Endothelial cell of umbilical vein (primary cell): ENCODE data around the gene HYLS1. TPM values are rescaled to one million over a fixed set of nuclear protein-coding genes. Genes with fewer than 3 reads are reported as not detected.

Experiments used
- BruUV-seq: library from RNA; stranded (reverse); fragments of 400-500 nt; replicated peaks from 2 replicates; lab custom pipeline; 2021; lab: Mats Ljungman, UMichigan
- CTCF ChIA-PET: fragments of 300-600, 350-600 bp; sonication (Branson Sonifier 250); formaldehyde crosslinking; loops from one replicate; lab custom pipeline; 2021; ENCODE audit warnings: antibody characterized with exemption, inconsistent platforms; lab: Charles Lee
- POLR2A ChIA-PET: fragments of 300-600, 350-600 bp; sonication (Branson Sonifier 250); formaldehyde crosslinking; loops from one replicate; lab custom pipeline; 2021; ENCODE audit warnings: antibody characterized with exemption, inconsistent platforms; lab: Charles Lee
- DNase-seq: peaks from one replicate; pipeline ENCODE4 v3.0.0-alpha.2; 2011; ENCODE audit warnings: low read depth, low spot score
- FAIRE-seq: peaks from 2 replicates; lab custom pipeline; 2011; peaks lifted over from hg19 to GRCh38; lab: Jason Lieb, UNC
- H2AFZ ChIP-seq: 2 replicates; pipeline ENCODE4 v1.6.0; 2012; ENCODE audit warnings: low read depth, low read length, control low read depth, inconsistent platforms
- H3K27ac ChIP-seq: 2 replicates; pipeline ENCODE4 v1.5.1; 2011; ENCODE audit warnings: low read depth, mild to moderate bottlenecking, control low read depth, low read length, moderate library complexity; ENCODE audit not compliant: insufficient read depth
- H3K27me3 ChIP-seq, 2 experiments: 2 replicates each; pipeline versions ENCODE4 v1.6.0 to v1.6.1; 2011; ENCODE audit warnings: low read length in 2 of 2, mixed read lengths in 1 of 2; ENCODE audit not compliant: control insufficient read depth in 2 of 2, insufficient read depth in 2 of 2
- H3K36me3 ChIP-seq, 2 experiments: 2 replicates in 1 of 2; 3 replicates in 1 of 2; pipeline ENCODE4 v1.5.1; 2011; ENCODE audit warnings: low read length in 2 of 2, mild to moderate bottlenecking in 1 of 2, moderate library complexity in 1 of 2; ENCODE audit not compliant: control insufficient read depth in 2 of 2, insufficient read depth in 2 of 2; ENCODE audit errors: extremely low read depth in 1 of 2
- H3K4me1 ChIP-seq: 3 replicates; pipeline ENCODE4 v1.5.1; 2011; ENCODE audit warnings: mild to moderate bottlenecking, low read length; ENCODE audit not compliant: control insufficient read depth, insufficient read depth; ENCODE audit errors: extremely low read depth
- H3K4me2 ChIP-seq: 2 replicates; pipeline ENCODE4 v1.6.1; 2011; ENCODE audit warnings: low read length, control low read depth, mixed read lengths; ENCODE audit not compliant: insufficient read depth
- H3K4me3 ChIP-seq, 3 experiments: fragments of 200-600 bp in 1 of 3; sonication (generic), shearing (Covaris generic) in 1 of 3; replicated peaks in 1 of 3; 2 replicates each; pipeline ENCODE4 v1.5.1; 2011 to 2016; ENCODE audit warnings: control low read depth in 3 of 3, low read length in 3 of 3, mild to moderate bottlenecking in 2 of 3, inconsistent platforms in 1 of 3, low read depth in 1 of 3, moderate library complexity in 1 of 3; ENCODE audit not compliant: insufficient read depth in 1 of 3
- H3K79me2 ChIP-seq: 2 replicates; pipeline ENCODE4 v1.6.0; 2012; ENCODE audit warnings: low read length, inconsistent platforms; ENCODE audit not compliant: control insufficient read depth, insufficient read depth
- H3K9ac ChIP-seq: replicated peaks from 2 replicates; pipeline ENCODE3; 2011; ENCODE audit warnings: low read length, control low read depth; ENCODE audit not compliant: insufficient read depth; ENCODE audit errors: extremely low read depth
- H3K9me1 ChIP-seq: replicated peaks from 3 replicates; pipeline ENCODE4 v1.6.0; 2011; ENCODE audit warnings: mild to moderate bottlenecking, low read length; ENCODE audit not compliant: control insufficient read depth, insufficient read depth; ENCODE audit errors: extremely low read depth
- H3K9me3 ChIP-seq: replicated peaks from 2 replicates; pipeline ENCODE4 v1.5.1; 2012; ENCODE audit warnings: low read length, inconsistent platforms; ENCODE audit not compliant: control insufficient read depth, insufficient read depth
- H4K20me1 ChIP-seq: replicated peaks from 2 replicates; pipeline ENCODE3; 2011; ENCODE audit warnings: mild to moderate bottlenecking, low read length; ENCODE audit not compliant: control insufficient read depth, insufficient read depth; ENCODE audit errors: extremely low read depth
- CTCF ChIP-seq, 2 donors: IDR thresholded peaks; 1 replicate in 1 of 2; 2 replicates in 1 of 2; pipeline ENCODE4 v1.5.1; 2011; ENCODE audit warnings: low read length in 2 of 2, mild to moderate bottlenecking in 2 of 2, moderate library complexity in 2 of 2, control low read depth in 1 of 2, inconsistent platforms in 1 of 2, low read depth in 1 of 2; ENCODE audit not compliant: insufficient read depth in 1 of 2; ENCODE audit errors: extremely low read depth in 1 of 2
- EZH2 ChIP-seq: IDR thresholded peaks from 2 replicates; pipeline ENCODE4 v1.6.1; 2012; ENCODE audit warnings: borderline replicate concordance, low read depth, mild to moderate bottlenecking, moderate library complexity, low read length, inconsistent platforms; ENCODE audit not compliant: severe bottlenecking
- FOS ChIP-seq: IDR thresholded peaks from 2 replicates; pipeline ENCODE4 v1.6.1; 2011; ENCODE audit warnings: mild to moderate bottlenecking, low read length, moderate library complexity, borderline replicate concordance; ENCODE audit not compliant: insufficient read depth
- GATA2 ChIP-seq: IDR thresholded peaks from 2 replicates; pipeline ENCODE4 v1.7.0; 2011; ENCODE audit warnings: low read depth, mild to moderate bottlenecking, moderate library complexity, mixed read lengths, low read length; ENCODE audit not compliant: insufficient read length, insufficient read depth
- JUN ChIP-seq: IDR thresholded peaks from 2 replicates; pipeline ENCODE4 v1.6.1; 2011; ENCODE audit warnings: borderline replicate concordance, low read depth; ENCODE audit not compliant: insufficient read length, insufficient read depth
- MYC ChIP-seq: IDR thresholded peaks from one replicate; pipeline ENCODE4 v1.6.1; 2011; ENCODE audit warnings: mild to moderate bottlenecking, low read depth, low read length
- POLR2A ChIP-seq: IDR thresholded peaks from 2 replicates; pipeline ENCODE4 v1.6.1; 2012; ENCODE audit warnings: low read depth, mild to moderate bottlenecking, control low read depth, low read length
- POLR2AphosphoS5 ChIP-seq: IDR thresholded peaks from 2 replicates; pipeline ENCODE4 v1.6.1; 2012; ENCODE audit warnings: low read depth, mild to moderate bottlenecking, control low read depth, low read length, moderate library complexity; ENCODE audit not compliant: insufficient read depth
- dilution Hi-C: fragments of 300-500 bp; cut with MboI; formaldehyde crosslinking; loops from one replicate; pipeline ENCODE4 v1.15.0; 2019; ENCODE audit warnings: low sequenced_read_pairs; ENCODE audit not compliant: extremely low pct_ligation_motif_present
- intact Hi-C: fragments of 100-400 bp; cut with micrococcal nuclease; formaldehyde crosslinking; loops from one replicate; pipeline ENCODE4 v1.10.0; 2022
- polyA plus RNA-seq, 4 experiments: library from polyadenylated mRNA; depleted of rRNA in 3 of 4; stranded (reverse) in 3 of 4; unstranded in 1 of 4; fragments of >200 nt; gene quantifications; 2 replicates each; pipeline versions ENCODE4 v1.2.1 to v1.2.3, GENCODE V29; 2011 to 2012; ENCODE audit warnings: missing spikeins in 1 of 4
- total RNA-seq: library from RNA; stranded (reverse); gene quantifications from 2 replicates; pipeline ENCODE4 v1.2.3, GENCODE V29; 2021
- TF ChIP-seq, protein P1 (sequence below): IDR thresholded peaks from 2 replicates; pipeline ENCODE4 v1.6.1; 2011; ENCODE audit not compliant: insufficient read depth, insufficient read length

The HYLS1 gene
- total and polyA plus RNA-seq, 2 donors (not counting 3 experiments of a cell fraction or from before 2014, with no cell fraction given): 4.7 to 12.6 TPM

- dilution Hi-C loops: no loop called here
Measured at GRCh38 chr11:125916683-125917347, 29.3 kb downstream of the HYLS1 start.

More at GRCh38 chr11:125916683-125917347, 29.3 kb downstream of the HYLS1 start:
- Histone ChIP-seq H3K79me2 (no peaks in the 10 kb centered on the region), H3K4me2 (no peak overlapping the region), H3K27ac (no peak overlapping the region), H2AFZ (no peak overlapping the region), H3K4me3 (no peak overlapping the region), H3K9ac (no peak overlapping the region), H4K20me1 (no peaks in the 10 kb centered on the region), H3K9me3 (no peaks in the 10 kb centered on the region), H3K9me1 (no peaks in the 10 kb centered on the region), H3K4me1 (no peaks in the 10 kb centered on the region), H3K27me3 (peaks cover 0 to 7% of the 10 kb centered on the region in 2 experiments), H3K36me3 (no peaks in the 10 kb centered on the region)
- ChIA-PET POLR2A (no interaction called here), CTCF (interaction anchor here (0.9 to 3.1 kb wide), 3 partner anchors 10 to 281 kb away, joined by 3 to 8 read pairs (median 6); no protein-coding TSS in a partner anchor)
- no TSS peak for BruUV-seq
- TF ChIP-seq CTCF (IDR thresholded peaks at IDR 0.05; ENCODE audit: extremely low read depth in 1 of 2, insufficient read depth in 1 of 2, low read depth in 1 of 2, low read length in 2 of 2): no peak
- no peak for TF ChIP-seq EZH2
- no peak for TF ChIP-seq FOS
- TF ChIP-seq JUN: no peak
- no peak for TF ChIP-seq GATA2
- TF ChIP-seq POLR2AphosphoS5: no peak
- TF ChIP-seq, protein P1, sequence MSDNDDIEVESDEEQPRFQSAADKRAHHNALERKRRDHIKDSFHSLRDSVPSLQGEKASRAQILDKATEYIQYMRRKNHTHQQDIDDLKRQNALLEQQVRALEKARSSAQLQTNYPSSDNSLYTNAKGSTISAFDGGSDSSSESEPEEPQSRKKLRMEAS: no peak
- TF ChIP-seq POLR2A: no peak
- no peak for TF ChIP-seq MYC
- intact Hi-C loops: no loop called here
- DNase-seq (no peak), FAIRE-seq (no peak)
